ENCODE measurements around the gene RPL10A.
"Not testable (repeated sequence)": the region's sequence is repeated elsewhere in the genome, so short reads cannot be mapped to it uniquely, and the experiment has no call there.

Gene RPL10A

GRCh38 chr6:35468181-35468979 lies at the start of gene RPL10A:
Gene RPL10A (plus strand): TSS chr6:35468401. CDS start chr6:35468435, 34 bp downstream.
- DNase-seq, result peak; percentile 97

DNA sequence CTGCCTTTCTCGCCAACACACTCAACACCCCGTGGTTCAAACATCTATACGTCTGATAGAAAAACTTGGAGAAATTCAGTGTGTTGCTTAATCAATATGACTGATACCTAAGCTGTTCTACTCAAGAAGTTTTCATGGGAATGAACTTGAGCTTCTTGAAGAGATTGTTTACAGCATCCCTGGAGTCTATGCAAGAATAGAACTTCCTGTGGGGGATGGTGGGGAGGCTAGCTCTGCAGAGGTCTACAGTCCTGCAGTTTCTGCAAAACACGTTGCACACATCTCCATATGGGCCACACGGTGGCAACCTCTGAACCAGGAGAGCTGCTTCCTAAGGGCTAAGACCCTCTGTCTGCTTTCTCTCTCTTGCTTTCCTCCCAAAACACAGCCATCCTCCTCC lies 48.8 kb upstream of the RPL10A start:
- DNase-seq, result no peak

DNA sequence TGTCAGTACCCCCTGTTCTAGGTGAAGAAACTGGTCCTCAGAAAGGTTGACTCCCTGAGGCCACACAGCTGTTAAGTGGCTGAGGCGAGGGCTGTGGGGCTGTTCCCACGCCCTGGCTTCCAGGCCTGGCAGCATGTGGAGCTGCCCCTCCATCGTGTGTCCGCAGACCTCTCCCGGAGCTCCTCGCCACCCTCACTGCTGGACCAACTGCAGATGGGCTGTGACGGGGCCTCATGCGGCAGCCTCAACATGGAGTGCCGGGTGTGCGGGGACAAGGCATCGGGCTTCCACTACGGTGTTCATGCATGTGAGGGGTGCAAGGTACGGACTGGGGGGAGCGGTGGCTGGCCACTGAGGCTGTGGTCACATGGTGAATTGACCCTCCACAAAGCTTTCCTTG lies 48.2 kb upstream of the RPL10A start:
- no peak for DNase-seq

DNA sequence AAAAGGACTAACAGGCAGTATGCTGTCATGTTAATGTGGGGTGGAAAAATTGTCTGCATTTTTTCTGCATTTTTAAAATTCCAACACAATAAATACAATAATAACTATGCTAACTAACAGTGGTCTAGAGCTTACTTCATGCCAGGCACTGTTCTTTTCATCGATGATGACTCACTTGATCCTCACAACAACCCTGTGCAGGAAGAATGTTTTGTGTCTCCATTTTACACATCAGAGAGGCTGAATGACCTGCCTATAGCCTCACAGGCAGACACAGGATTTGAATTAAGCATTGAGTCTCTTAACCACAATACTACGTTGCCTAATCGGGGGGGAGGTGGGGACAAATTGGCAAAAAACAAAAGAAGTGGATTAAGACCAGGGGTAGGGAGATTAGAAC lies 42.9 kb upstream of the RPL10A start:
- no peak for DNase-seq

- DNase-seq, result no peak
Measured at GRCh38 chr6:35426074-35426473, 42.1 kb upstream of the RPL10A start.

- no peak for DNase-seq
Measured at GRCh38 chr6:35427435-35427834, 40.8 kb upstream of the RPL10A start.

- no peak for DNase-seq
Measured at GRCh38 chr6:35427851-35428321, 40.3 kb upstream of the RPL10A start.

GRCh38 chr6:35428421-35429149 lies 39.6 kb upstream of the RPL10A start:
- no peak for DNase-seq

GRCh38 chr6:35429463-35429862 lies 38.7 kb upstream of the RPL10A start:
- no peak for DNase-seq

DNA sequence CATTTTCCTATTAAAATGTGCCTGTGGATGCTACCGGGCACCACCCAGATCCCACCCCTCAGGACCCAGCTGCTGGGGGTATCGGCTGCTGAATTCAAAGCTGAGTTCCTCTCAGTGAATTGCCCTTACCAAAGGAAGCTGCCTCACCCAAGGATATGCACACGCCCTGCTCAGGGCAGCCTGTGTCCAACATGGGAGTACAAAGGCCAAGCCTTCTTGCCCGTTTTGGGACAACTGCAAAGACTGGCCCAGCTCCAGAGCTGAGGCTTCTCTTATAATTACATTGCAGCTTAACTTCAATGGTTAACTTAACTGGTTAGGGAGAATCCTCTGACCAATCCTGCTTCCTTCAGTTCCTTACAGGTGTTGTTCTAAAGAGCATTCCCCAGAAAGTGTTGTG lies 35.9 kb upstream of the RPL10A start:
- no peak for DNase-seq

DNA sequence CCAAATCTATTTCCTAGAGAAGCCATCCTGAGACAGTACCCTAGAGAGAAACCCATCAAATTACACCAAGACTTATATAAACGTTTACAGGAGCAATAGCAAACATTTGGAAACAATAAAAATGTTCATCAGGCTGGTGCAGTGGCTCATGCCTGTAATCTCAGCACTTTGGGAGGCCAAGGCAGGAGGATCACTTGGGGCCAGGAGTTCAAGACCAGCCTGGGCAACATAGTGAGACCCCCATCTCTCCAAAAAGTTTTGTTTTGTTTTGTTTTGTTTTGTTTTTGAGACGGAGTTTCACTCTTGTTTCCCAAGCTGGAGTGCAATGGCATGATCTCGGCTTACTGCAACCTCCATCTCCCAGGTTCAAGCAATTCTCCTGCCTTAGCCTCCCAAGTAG lies 35.5 kb upstream of the RPL10A start:
- not testable (repeated sequence) for DNase-seq

DNA sequence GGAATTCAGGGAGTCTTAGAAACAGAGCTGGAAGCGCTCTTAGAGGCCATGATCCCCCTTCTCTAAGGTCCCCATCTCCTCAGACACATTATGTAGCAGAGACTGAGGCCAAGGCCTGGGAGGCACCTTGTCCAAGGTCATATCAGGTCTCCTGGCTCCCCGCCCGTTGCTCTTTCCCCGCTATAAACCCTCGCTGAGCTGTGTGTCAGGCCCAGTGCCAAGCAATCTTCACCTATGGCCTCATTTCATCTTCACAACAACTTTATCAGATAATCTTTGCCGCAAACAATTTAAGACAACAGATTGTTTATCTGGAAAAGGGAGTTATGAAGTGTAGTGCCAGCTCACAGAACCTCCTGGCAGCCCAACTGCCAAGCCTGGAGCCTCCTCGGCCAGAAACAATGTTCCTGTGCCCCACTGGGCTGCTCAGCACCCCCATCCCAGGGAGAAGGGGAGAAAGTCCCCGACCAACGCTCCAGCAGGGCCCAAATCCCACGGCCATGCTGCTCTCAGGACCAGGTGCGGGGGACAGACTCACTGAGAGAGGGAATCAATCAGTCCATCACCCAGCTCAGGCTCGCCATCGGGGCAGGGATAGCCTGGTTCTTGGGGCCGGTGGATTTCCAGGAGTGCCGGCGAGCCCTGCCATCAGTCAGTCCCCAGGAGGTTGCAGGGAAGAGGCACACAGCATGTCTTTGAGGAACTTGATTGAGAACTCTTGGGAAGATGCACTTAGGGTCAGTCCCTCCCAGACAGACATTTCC lies 32.9 kb upstream of the RPL10A start:
- DNase-seq, result no peak

DNA sequence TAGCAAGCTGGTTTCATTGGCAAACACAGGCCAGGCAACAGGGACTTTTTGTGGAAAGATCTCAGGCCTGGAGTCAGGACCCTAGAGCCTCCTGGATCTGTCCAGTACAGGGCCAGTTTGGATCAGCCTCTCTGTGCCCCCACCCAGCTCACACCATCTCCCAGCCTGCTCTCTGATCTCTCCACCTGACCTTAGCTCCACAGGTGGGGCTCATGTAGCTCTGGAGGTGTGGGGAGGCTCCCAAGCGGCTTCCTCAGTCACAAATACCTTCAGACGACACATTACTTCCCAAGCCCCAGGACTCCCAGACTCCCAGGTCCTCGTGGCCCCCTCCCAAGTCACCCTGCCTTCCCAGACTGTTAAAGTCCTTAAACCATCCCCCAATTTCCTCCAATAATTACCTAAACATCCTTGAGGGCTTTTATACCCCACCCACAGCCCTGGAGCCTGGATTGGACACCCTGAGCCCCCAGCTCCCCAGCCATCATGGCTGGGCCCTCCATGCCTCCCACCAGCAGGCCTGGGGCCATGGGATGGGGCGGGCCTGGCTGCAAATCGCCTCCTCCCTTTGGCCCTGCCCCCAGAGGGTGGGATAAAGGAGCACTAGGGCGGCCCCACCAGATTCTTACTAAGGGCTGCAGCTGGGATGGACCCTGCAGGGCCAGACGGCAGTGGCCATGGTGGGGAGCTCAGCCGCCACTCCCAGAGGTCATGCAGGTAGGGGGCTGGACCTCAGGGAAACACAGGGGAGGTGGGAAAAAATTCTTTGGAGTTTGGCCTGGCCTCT lies 31.9 kb upstream of the RPL10A start:
- no peak for DNase-seq

DNA sequence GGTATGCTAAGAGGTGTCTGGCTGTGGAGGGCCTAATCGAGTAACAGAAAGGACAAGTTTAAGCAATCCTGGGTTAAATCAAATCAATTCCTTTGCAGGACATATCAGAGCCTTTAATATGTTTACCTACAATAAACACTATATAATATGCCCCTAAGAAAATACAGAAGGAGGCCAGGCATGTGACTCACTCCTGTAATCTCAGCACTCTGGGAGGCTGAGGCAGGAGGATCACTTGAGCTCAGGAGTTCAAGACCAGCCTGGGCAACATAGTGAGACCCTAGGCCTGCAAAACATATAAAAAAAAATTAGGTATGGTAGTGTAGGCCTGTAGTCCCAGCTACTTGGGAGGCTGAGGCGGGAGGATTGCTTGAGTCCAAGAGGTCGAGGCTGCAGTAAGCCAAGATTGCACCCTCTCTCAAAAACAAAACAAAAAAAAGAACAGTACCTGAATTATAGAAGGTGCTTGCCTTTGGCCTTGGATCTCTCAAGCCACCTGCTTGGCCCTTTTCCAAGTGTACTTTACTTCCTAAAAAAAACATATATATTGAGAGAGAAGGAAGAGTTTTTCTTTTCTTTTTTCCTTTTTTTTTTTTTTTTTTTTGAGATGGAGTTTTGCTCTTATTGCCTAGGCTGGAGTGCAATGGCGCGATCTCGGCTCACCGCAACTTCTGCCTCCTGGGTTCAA lies 29.7 kb upstream of the RPL10A start:
- not testable (repeated sequence) for DNase-seq

DNA sequence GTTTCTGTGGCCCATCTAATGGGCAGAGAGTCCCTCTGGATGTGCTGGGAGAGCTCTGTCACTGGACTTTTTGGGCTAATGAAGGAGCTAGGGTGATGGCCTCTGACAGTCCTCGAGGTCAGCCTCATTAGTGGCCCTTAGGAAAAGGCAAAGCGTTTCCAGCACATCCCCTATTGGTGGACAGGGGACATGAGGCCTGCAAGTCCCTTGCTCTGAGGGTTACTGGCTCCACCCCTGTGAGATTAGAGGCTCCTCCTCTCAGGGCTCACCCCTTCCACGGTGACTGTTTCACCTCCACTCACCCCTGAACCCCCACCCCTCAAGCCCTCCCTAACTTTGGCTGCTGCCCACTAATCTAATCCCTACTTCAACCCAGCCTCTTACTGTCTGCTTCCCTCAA lies 28.9 kb upstream of the RPL10A start:
- DNase-seq, result no peak

DNA sequence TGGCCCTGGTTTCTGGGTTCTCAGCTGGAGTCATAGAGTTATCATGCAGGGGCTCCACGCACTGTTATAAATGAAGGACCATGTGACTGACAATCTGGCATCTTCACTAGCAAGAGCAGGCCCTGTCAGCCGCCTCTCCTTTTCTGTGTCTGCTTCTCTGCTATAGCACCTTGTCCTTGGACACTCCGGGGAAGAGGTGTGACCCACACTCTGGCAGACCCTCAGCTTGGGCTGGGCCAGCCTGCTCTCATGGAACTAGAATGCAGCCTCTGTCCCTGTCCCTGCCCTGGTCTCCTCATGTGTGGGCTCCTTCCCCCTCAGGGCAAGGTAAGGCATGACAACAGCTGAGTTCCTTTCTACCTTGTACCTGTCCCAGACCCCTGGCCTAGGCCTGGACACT lies 27.0 kb upstream of the RPL10A start:
- DNase-seq, result no peak

DNA sequence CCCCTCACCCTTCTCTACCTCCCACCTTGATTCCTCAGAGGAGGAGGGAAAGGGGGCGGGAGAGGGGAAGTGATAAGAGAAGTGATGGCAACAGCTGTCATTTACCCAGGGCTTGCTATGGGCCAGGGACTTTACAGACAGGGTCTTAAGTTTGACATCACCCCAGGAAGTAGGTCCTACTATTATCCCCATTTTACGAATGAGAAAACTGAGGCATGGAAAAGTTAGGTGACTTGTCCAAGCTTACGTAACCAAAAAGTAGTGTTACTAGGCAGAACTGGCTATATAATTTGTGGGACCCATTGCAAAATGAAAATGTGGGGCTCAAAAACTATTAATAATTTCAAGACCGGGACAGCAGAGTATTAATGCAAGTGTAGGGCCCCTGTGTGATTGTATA lies 26.6 kb upstream of the RPL10A start:
- DNase-seq, result no peak

GRCh38 chr6:35442693-35443092 lies 25.5 kb upstream of the RPL10A start:
- no peak for DNase-seq

DNA sequence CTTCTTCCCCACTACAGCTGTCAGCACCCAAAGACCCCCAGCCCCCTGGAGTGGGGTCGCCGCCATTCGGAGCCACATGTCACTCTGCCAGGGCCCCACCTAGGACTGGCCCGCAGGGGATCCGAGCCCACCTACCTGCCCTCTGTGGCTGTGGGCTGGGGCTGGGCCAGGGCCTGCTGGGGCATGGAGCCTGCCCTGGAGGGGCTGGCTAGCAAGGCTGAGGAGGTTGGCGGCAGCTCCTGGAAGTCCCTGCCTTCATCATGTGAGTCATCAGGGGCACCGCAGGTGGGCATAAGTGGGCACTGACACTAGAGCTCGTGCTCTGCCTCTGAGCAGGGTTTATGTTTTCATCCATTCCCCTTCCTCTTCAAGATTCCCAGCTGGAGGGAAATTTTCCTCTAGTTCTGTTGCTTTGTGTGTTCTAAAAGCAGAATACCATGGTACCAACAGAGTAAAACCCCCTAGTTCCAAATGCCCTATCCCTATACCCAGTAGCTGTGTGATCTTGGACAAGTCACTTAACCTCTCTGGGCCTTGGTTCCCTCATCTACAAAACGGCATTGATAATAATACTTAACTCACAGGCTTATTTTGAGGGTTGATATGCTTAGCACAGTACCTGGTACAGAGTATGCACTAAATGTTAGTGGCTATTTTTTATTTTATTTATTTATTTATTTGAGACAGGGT lies 24.7 kb upstream of the RPL10A start:
- no peak for DNase-seq

DNA sequence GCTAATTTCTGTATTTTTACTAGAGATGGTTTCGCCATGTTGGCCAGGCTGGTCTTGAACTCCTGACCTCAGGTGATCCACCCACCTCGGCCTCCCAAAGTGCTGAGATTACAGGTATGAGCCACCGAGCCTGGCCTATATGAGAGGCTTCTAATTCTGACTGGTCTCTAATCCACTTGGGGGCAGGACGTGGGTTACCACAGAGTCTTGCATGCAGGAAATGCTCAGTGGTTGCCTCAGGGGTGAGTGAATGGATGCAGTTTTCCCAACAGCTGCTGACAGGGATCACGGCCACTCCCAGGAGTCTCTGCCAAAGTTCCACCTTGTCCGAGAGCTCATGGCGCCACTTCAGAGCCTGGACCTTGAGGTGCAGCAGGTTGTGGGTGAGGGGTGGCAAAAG lies 22.5 kb upstream of the RPL10A start:
- DNase-seq, result no peak

GRCh38 chr6:35448191-35448590 lies 20.0 kb upstream of the RPL10A start:
- DNase-seq, result no peak
